ENCODE results near the gene UBE2I.

UBE2I gene

DNA sequence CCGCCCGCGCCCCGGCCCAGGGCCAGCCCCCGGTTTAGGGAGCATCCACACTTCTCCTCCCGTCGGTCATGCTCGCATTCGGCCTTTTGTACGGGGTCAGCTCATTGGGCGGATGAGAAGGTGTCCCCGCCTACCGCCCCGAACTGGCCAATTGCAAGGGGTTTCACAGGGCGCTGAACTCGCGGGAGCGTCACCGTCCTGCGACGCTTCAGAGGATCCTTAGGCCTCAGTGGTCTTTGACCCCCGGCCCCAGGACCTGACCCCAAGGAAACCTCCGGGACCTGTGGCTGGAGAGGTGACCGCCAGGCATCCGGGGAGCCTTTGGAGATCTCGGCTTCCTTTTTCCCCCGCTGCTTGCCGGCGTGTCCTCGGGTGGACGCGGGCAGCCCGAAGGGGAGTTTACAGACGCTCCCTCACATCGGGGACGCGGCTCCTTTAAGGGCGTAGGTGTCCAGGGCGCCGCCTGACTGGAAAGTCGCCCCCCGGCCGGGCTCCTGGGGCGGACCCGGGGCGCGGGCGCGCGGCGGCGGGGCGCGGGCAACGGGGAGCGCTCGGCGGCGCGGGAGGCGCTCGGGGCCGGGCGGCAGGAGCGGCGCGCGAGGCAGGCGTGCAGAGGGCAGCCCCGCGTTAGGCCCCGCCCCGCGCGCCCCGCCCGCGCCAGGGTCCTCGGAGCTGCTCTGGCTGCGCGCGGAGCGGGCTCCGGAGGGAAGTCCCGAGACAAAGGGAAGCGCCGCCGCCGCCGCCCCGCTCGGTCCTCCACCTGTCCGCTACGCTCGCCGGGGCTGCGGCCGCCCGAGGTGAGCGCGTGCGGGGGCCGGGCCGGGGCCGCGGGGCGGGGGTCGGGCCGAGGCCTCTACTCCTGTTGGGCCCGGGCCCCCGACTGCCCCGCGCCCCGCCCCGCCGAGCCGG, at the start of gene UBE2I:
UBE2I (plus strand) TSS at position 660 of the 909 bp plus-strand sequence. CDS start 4,395 bp downstream, outside the sequence.
- Histone ChIP-seq H3F3A (ENCODE audit: insufficient read depth, low read length) (no peaks in the 10 kb centered on the region; the same call in 1 of the 2 replicates), H4K20me1 (ENCODE audit: insufficient read depth, low read length) (peaks cover 40% of the 10 kb centered on the region), H3K36me3 (replicated peaks; ENCODE audit: insufficient read depth, low read length) (no peaks in the 10 kb centered on the region; the same call in 1 of the 2 replicates), H3K79me2 (ENCODE audit: low read length) (peaks cover 44% of the 10 kb centered on the region), H2AFZ (ENCODE audit: low read length) (peak within 1 kb of the TSS; percentile 63), H3K27ac (ENCODE audit: low read length) (peak within 1 kb of the TSS; percentile 94), H3K9ac (ENCODE audit: low read length) (peak within 1 kb of the TSS; percentile 98), H3K9me3 (replicated peaks; ENCODE audit: insufficient read depth, low read length) (no peaks in the 10 kb centered on the region), H3K27me3 (replicated peaks; ENCODE audit: insufficient read depth, low read length) (no peaks in the 10 kb centered on the region), H3K4me2 (ENCODE audit: low read depth, low read length) (peak within 1 kb of the TSS; percentile 80), H3K4me3 (ENCODE audit: low read length) (peak within 1 kb of the TSS; percentile 77), H3K9me2 (replicated peaks; ENCODE audit: insufficient read depth, low read length) (no peaks in the 10 kb centered on the region), H3K4me1 (ENCODE audit: low read length) (peaks cover 11% of the 10 kb centered on the region)
- TF ChIP-seq EZH2phosphoT487 (IDR thresholded peaks at IDR 0.05; ENCODE audit: low read length) (no peak), EZH2 (optimal IDR thresholded peaks at IDR 0.05; ENCODE audit: low read depth, low read length) (no peak)
- TF ChIP-seq, protein P1, sequence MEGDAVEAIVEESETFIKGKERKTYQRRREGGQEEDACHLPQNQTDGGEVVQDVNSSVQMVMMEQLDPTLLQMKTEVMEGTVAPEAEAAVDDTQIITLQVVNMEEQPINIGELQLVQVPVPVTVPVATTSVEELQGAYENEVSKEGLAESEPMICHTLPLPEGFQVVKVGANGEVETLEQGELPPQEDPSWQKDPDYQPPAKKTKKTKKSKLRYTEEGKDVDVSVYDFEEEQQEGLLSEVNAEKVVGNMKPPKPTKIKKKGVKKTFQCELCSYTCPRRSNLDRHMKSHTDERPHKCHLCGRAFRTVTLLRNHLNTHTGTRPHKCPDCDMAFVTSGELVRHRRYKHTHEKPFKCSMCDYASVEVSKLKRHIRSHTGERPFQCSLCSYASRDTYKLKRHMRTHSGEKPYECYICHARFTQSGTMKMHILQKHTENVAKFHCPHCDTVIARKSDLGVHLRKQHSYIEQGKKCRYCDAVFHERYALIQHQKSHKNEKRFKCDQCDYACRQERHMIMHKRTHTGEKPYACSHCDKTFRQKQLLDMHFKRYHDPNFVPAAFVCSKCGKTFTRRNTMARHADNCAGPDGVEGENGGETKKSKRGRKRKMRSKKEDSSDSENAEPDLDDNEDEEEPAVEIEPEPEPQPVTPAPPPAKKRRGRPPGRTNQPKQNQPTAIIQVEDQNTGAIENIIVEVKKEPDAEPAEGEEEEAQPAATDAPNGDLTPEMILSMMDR (IDR thresholded peaks at IDR 0.05; ENCODE audit: low read length) = no peak
- DNase-seq = peak; percentile 96

- no peak overlapping the region for H3K27ac ChIP-seq (ENCODE audit: low read length)
- TF ChIP-seq, protein P1 (IDR thresholded peaks at IDR 0.05; ENCODE audit: low read length) = no peak
- no peak for TF ChIP-seq EZH2 (optimal IDR thresholded peaks at IDR 0.05; ENCODE audit: low read depth, low read length)
- no peak for TF ChIP-seq EZH2phosphoT487 (IDR thresholded peaks at IDR 0.05; ENCODE audit: low read length)
- no peaks in the 10 kb centered on the region for H3K9me2 ChIP-seq (replicated peaks; ENCODE audit: insufficient read depth, low read length)
- no peak overlapping the region for H3K9ac ChIP-seq (ENCODE audit: low read length)
- H3K4me1 ChIP-seq (ENCODE audit: low read length) = no peaks in the 10 kb centered on the region
- H3K27me3 ChIP-seq (replicated peaks; ENCODE audit: insufficient read depth, low read length) = peaks cover 82% of the 10 kb centered on the region
- no peaks in the 10 kb centered on the region for H3K36me3 ChIP-seq (replicated peaks; ENCODE audit: insufficient read depth, low read length)
- no peak for DNase-seq
- H3F3A ChIP-seq (ENCODE audit: insufficient read depth, low read length) = no peaks in the 10 kb centered on the region
- H2AFZ ChIP-seq (ENCODE audit: low read length) = no peak overlapping the region
- no peaks in the 10 kb centered on the region for H4K20me1 ChIP-seq (ENCODE audit: insufficient read depth, low read length)
- H3K79me2 ChIP-seq (ENCODE audit: low read length) = no peaks in the 10 kb centered on the region
- no peak overlapping the region for H3K4me3 ChIP-seq (ENCODE audit: low read length)
- H3K9me3 ChIP-seq (replicated peaks; ENCODE audit: insufficient read depth, low read length) = no peaks in the 10 kb centered on the region
- no peak overlapping the region for H3K4me2 ChIP-seq (ENCODE audit: low read depth, low read length)
Observed at GRCh38 chr16:1259760-1260068, 49.7 kb upstream of the UBE2I start.

DNA sequence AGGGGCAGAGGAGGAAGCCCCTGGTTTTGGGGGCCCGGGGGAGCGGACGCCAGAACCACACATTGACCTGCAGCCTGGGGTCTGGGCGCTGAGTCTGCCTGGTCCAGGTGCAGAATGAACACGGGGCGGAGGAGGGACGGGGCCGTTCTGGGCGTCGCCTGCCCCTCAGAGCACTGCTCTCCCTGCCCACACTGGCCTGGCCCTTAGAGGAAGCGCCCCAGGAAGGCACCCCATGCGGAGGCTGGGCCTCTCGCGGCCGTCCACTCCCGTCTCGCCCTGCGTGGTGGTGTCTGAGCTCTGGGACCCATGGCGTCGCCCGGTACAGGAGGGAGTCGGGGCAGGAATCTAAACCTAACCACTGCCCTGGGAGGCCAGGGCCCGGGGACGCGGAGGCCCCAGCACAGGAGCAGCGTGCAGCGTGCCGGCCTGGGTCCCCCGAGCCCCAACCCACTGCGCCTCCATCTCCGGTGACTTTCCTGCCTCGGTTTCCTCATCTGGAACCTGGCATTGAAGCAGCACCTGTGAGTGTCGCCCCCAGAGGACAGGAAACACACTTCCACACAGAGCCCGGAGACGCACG, 49.2 kb upstream of the UBE2I start:
- Histone ChIP-seq H2AFZ (ENCODE audit: low read length) (no peak overlapping the region), H3K27me3 (replicated peaks; ENCODE audit: insufficient read depth, low read length) (peaks cover 85% of the 10 kb centered on the region), H3K36me3 (replicated peaks; ENCODE audit: insufficient read depth, low read length) (no peaks in the 10 kb centered on the region), H3K9me3 (replicated peaks; ENCODE audit: insufficient read depth, low read length) (no peaks in the 10 kb centered on the region), H3K4me2 (ENCODE audit: low read depth, low read length) (no peak overlapping the region), H3K9ac (ENCODE audit: low read length) (no peak overlapping the region), H3K79me2 (ENCODE audit: low read length) (no peaks in the 10 kb centered on the region), H3K9me2 (replicated peaks; ENCODE audit: insufficient read depth, low read length) (no peaks in the 10 kb centered on the region), H3K4me3 (ENCODE audit: low read length) (no peak overlapping the region), H3K27ac (ENCODE audit: low read length) (no peak overlapping the region), H3F3A (ENCODE audit: insufficient read depth, low read length) (no peaks in the 10 kb centered on the region), H4K20me1 (ENCODE audit: insufficient read depth, low read length) (no peaks in the 10 kb centered on the region), H3K4me1 (ENCODE audit: low read length) (no peaks in the 10 kb centered on the region)
- TF ChIP-seq EZH2 (optimal IDR thresholded peaks at IDR 0.05; ENCODE audit: low read depth, low read length) = no peak
- TF ChIP-seq EZH2phosphoT487 (IDR thresholded peaks at IDR 0.05; ENCODE audit: low read length) = no peak
- TF ChIP-seq, protein P1 (IDR thresholded peaks at IDR 0.05; ENCODE audit: low read length) = no peak
- no peak for DNase-seq
